H1 (cell line): ENCODE measurements around the gene SMIM41. TPM values are rescaled to one million over a fixed set of nuclear protein-coding genes. Genes with fewer than 3 reads are reported as not detected.

Experiments
- CTCF ChIA-PET: fragments of 300-600 bp; sonication (Branson Sonifier 250); formaldehyde crosslinking; loops from one replicate; lab custom pipeline; 2021; ENCODE audit not compliant: partially characterized antibody; lab: Charles Lee
- POLR2A ChIA-PET: fragments of 300-600 bp; sonication (Branson Sonifier 250); formaldehyde crosslinking; loops from one replicate; lab custom pipeline; 2021; ENCODE audit warnings: inconsistent platforms; ENCODE audit not compliant: partially characterized antibody; lab: Charles Lee
- DNase-seq, 2 experiments: peaks; one replicate each; pipeline versions ENCODE4 v3.0.0 to v3.0.0-alpha.2; 2010 to 2022; ENCODE audit warnings: low spot score in 2 of 2, low read depth in 1 of 2, mixed read lengths in 1 of 2
- FAIRE-seq: peaks from 2 replicates; lab custom pipeline; 2011; peaks lifted over from hg19 to GRCh38; lab: Jason Lieb, UNC
- H2AFZ ChIP-seq: 2 replicates; pipeline ENCODE4 v1.8.1; 2012; ENCODE audit warnings: low read length, inconsistent platforms
- H2AK5ac ChIP-seq: 2 replicates; pipeline ENCODE4 v1.6.1; 2013; ENCODE audit warnings: low read depth, low read length
- H2BK120ac ChIP-seq: replicated peaks from 2 replicates; pipeline ENCODE3; 2013; ENCODE audit warnings: low read depth, low read length, inconsistent platforms
- H2BK12ac ChIP-seq: 2 replicates; pipeline ENCODE4 v1.6.1; 2013; ENCODE audit warnings: low read depth, low read length
- H2BK15ac ChIP-seq: 2 replicates; pipeline ENCODE4 v1.6.1; 2013; ENCODE audit warnings: low read length
- H2BK20ac ChIP-seq: 2 replicates; pipeline ENCODE4 v1.6.1; 2013; ENCODE audit warnings: low read length
- H2BK5ac ChIP-seq: 2 replicates; pipeline ENCODE4 v1.6.1; 2013; ENCODE audit warnings: low read depth, low read length
- H3K14ac ChIP-seq: 2 replicates; pipeline ENCODE4 v1.6.1; 2013; ENCODE audit warnings: inconsistent platforms; ENCODE audit not compliant: insufficient read length
- H3K18ac ChIP-seq: 2 replicates; pipeline ENCODE4 v1.6.1; 2013; ENCODE audit warnings: low read length; ENCODE audit errors: extremely low read depth
- H3K23ac ChIP-seq: 2 replicates; pipeline ENCODE4 v1.6.1; 2013; ENCODE audit warnings: inconsistent platforms; ENCODE audit not compliant: insufficient read length
- H3K23me2 ChIP-seq: 2 replicates; pipeline ENCODE4 v1.6.1; 2013; ENCODE audit warnings: low read depth, low read length
- H3K27ac ChIP-seq: 2 replicates; pipeline ENCODE4 v1.6.1; 2011; ENCODE audit warnings: low read depth, low read length, inconsistent platforms
- H3K27me3 ChIP-seq, 4 experiments: replicated peaks in 1 of 4; 1 replicate in 1 of 4; 2 replicates in 3 of 4; pipeline versions ENCODE4 v1.6.1 to v1.8.1; 2011 to 2013; ENCODE audit warnings: low read length in 3 of 4, mild to moderate bottlenecking in 3 of 4, inconsistent platforms in 2 of 4, mixed read lengths in 2 of 4, moderate library complexity in 1 of 4; ENCODE audit not compliant: control insufficient read depth in 3 of 4, insufficient read depth in 3 of 4; ENCODE audit errors: extremely low read depth in 1 of 4
- H3K36me3 ChIP-seq, 4 experiments: 2 replicates each; pipeline versions ENCODE4 v1.6.1 to v1.8.1; 2011 to 2013; ENCODE audit warnings: mild to moderate bottlenecking in 4 of 4, low read length in 3 of 4, moderate library complexity in 2 of 4, control low read depth in 1 of 4, inconsistent platforms in 1 of 4; ENCODE audit not compliant: insufficient read depth in 4 of 4, control insufficient read depth in 2 of 4
- H3K4ac ChIP-seq: replicated peaks from 2 replicates; pipeline ENCODE3; 2013; ENCODE audit warnings: low read length, low read depth, mixed read lengths, inconsistent platforms; ENCODE audit not compliant: insufficient read length
- H3K4me1 ChIP-seq, 4 experiments: replicated peaks in 1 of 4; 1 replicate in 1 of 4; 2 replicates in 3 of 4; pipeline versions ENCODE4 v1.6.1 to v1.8.1; 2011 to 2013; ENCODE audit warnings: low read length in 3 of 4, inconsistent platforms in 2 of 4, mixed read lengths in 1 of 4; ENCODE audit not compliant: insufficient read depth in 4 of 4, control insufficient read depth in 3 of 4
- H3K4me2 ChIP-seq, 2 experiments: 2 replicates each; pipeline versions ENCODE4 v1.6.1 to v1.8.1; 2011 to 2013; ENCODE audit warnings: low read depth in 2 of 2, low read length in 2 of 2, control low read depth in 1 of 2, inconsistent platforms in 1 of 2, mild to moderate bottlenecking in 1 of 2; ENCODE audit not compliant: insufficient read depth in 1 of 2
- H3K4me3 ChIP-seq, 4 experiments: fragments of 200-600, 300-600 bp in 1 of 4; sonication (generic), shearing (Covaris generic), sonication (Bioruptor Twin) in 1 of 4; 2 replicates each; pipeline versions ENCODE4 v1.5.1 to v1.8.1; 2011 to 2016; ENCODE audit warnings: low read length in 4 of 4, low read depth in 3 of 4, control low read depth in 2 of 4, inconsistent platforms in 2 of 4, mild to moderate bottlenecking in 2 of 4, mixed read lengths in 1 of 4, moderate library complexity in 1 of 4; ENCODE audit not compliant: insufficient read depth in 2 of 4; ENCODE audit errors: extremely low read depth in 1 of 4
- H3K56ac ChIP-seq: replicated peaks from 2 replicates; pipeline ENCODE3; 2013; ENCODE audit warnings: low read depth, mild to moderate bottlenecking, mixed read lengths, low read length, inconsistent platforms; ENCODE audit not compliant: insufficient read length
- H3K79me1 ChIP-seq: 2 replicates; pipeline ENCODE4 v1.6.1; 2013; ENCODE audit warnings: low read depth, low read length, control low read depth
- H3K79me2 ChIP-seq, 2 experiments: 2 replicates each; pipeline versions ENCODE4 v1.6.1 to v1.8.1; 2012 to 2013; ENCODE audit warnings: low read length in 2 of 2, mild to moderate bottlenecking in 2 of 2, inconsistent platforms in 1 of 2; ENCODE audit not compliant: insufficient read depth in 2 of 2, control insufficient read depth in 1 of 2
- H3K9ac ChIP-seq, 4 experiments: replicated peaks in 1 of 4; 1 replicate in 1 of 4; 2 replicates in 3 of 4; pipeline versions ENCODE4 v1.6.1 to v1.8.1; 2011 to 2013; ENCODE audit warnings: low read depth in 3 of 4, low read length in 3 of 4, control low read depth in 2 of 4, mild to moderate bottlenecking in 2 of 4, moderate library complexity in 2 of 4, inconsistent platforms in 1 of 4; ENCODE audit errors: extremely low read depth in 1 of 4
- H3K9me3 ChIP-seq, 2 experiments: 2 replicates each; pipeline versions ENCODE4 v1.6.1 to v1.8.1; 2012 to 2013; ENCODE audit warnings: mild to moderate bottlenecking in 2 of 2, moderate library complexity in 2 of 2, control low read depth in 1 of 2, inconsistent platforms in 1 of 2, low read depth in 1 of 2, low read length in 1 of 2, mixed read lengths in 1 of 2; ENCODE audit not compliant: insufficient read depth in 2 of 2
- H4K20me1 ChIP-seq, 2 experiments: replicated peaks in 1 of 2; 2 replicates each; pipeline versions ENCODE3 to v1.8.1; 2011 to 2013; ENCODE audit warnings: inconsistent platforms in 2 of 2, low read length in 2 of 2, mild to moderate bottlenecking in 1 of 2; ENCODE audit not compliant: insufficient read depth in 2 of 2, control insufficient read depth in 1 of 2
- H4K5ac ChIP-seq: 2 replicates; pipeline ENCODE4 v1.6.1; 2013; ENCODE audit warnings: low read length, low read depth, mixed read lengths, inconsistent platforms; ENCODE audit not compliant: insufficient read length
- H4K8ac ChIP-seq: 2 replicates; pipeline ENCODE4 v1.8.0; 2013; ENCODE audit warnings: mild to moderate bottlenecking, moderate library complexity, low read length, inconsistent platforms; ENCODE audit not compliant: insufficient read depth; ENCODE audit errors: extremely low read depth
- H4K91ac ChIP-seq: replicated peaks from 2 replicates; pipeline ENCODE3; 2013; ENCODE audit warnings: low read length, mixed read lengths, inconsistent platforms; ENCODE audit not compliant: insufficient read length
- ASH2L ChIP-seq: fragments of 200-600, 300-600 bp; sonication (generic); IDR thresholded peaks from one replicate; pipeline ENCODE4 v1.7.1; 2017; ENCODE audit warnings: low read length
- EP300 ChIP-seq, 2 experiments: IDR thresholded peaks; 1 replicate in 1 of 2; 2 replicates in 1 of 2; pipeline ENCODE4 v1.6.1; 2011 to 2012; ENCODE audit warnings: low read depth in 2 of 2, low read length in 2 of 2, mild to moderate bottlenecking in 2 of 2, borderline replicate concordance in 1 of 2, inconsistent platforms in 1 of 2, moderate library complexity in 1 of 2
- EZH2 ChIP-seq: fragments of 200-600 bp; sonication (generic); IDR thresholded peaks from 2 replicates; pipeline ENCODE4 v1.7.1; 2012; ENCODE audit warnings: low read depth, mild to moderate bottlenecking, moderate library complexity, low read length, inconsistent platforms; ENCODE audit not compliant: severe bottlenecking
- JUND ChIP-seq: IDR thresholded peaks from 2 replicates; pipeline ENCODE4 v1.6.1; 2011; ENCODE audit warnings: mild to moderate bottlenecking, improper control_type of control experiment, low read length
- KDM4A ChIP-seq: IDR thresholded peaks from one replicate; pipeline ENCODE4 v1.7.1; 2012; ENCODE audit warnings: low read depth, mild to moderate bottlenecking, moderate library complexity, low read length, inconsistent platforms; ENCODE audit not compliant: severe bottlenecking
- POU5F1 ChIP-seq: IDR thresholded peaks from 2 replicates; pipeline ENCODE4 v1.6.1; 2011; ENCODE audit warnings: low read depth, mild to moderate bottlenecking, low read length, moderate library complexity
- SIX5 ChIP-seq: IDR thresholded peaks from 2 replicates; pipeline ENCODE4 v1.6.1; 2011; ENCODE audit warnings: mild to moderate bottlenecking, low read depth, low read length
- SP1 ChIP-seq: IDR thresholded peaks from 2 replicates; pipeline ENCODE4 v1.6.1; 2011; ENCODE audit warnings: low read depth, low read length
- SP4 ChIP-seq: IDR thresholded peaks from 2 replicates; pipeline ENCODE4 v1.6.1; 2012; ENCODE audit warnings: low read length, inconsistent platforms
- SRF ChIP-seq: IDR thresholded peaks from 2 replicates; pipeline ENCODE4 v1.6.1; 2011; ENCODE audit warnings: mild to moderate bottlenecking, low read depth, low read length, moderate library complexity
- TAF7 ChIP-seq: optimal IDR thresholded peaks from 2 replicates; pipeline ENCODE3; 2011; ENCODE audit warnings: low read depth, mild to moderate bottlenecking, inconsistent platforms, low read length, moderate library complexity, borderline replicate concordance
- YY1 ChIP-seq: IDR thresholded peaks from 2 replicates; pipeline ENCODE4 v1.6.1; 2011; ENCODE audit warnings: low read depth, mild to moderate bottlenecking, low read length
- WGBS, 2 experiments: shearing (Covaris generic) in 1 of 2; methylation state at CpG; one replicate each; pipeline versions ENCODE4 v1.1.6 to v1.1.7; 2013 to 2015; ENCODE audit warnings: low lambda C conversion rate in 2 of 2, mixed read lengths in 2 of 2, inconsistent platforms in 1 of 2, low coverage in 1 of 2, missing lambda C conversion rate in 1 of 2; ENCODE audit not compliant: insufficient replicate concordance in 2 of 2, insufficient coverage in 1 of 2, insufficient read length in 1 of 2; ENCODE audit errors: extremely low coverage in 1 of 2, missing lambda C conversion rate in 1 of 2; 5-methylcytosine and 5-hydroxymethylcytosine counted together
- polyA plus RNA-seq, 7 experiments: library from polyadenylated mRNA; depleted of rRNA in 3 of 7; stranded (reverse) in 5 of 7; unstranded in 2 of 7; fragments of >200 nt in 5 of 7; fragments of 200-250 nt in 2 of 7; gene quantifications; 1 replicate in 5 of 7; 2 replicates in 1 of 7; 4 replicates in 1 of 7; pipeline versions ENCODE4 v1.2.1 to v1.2.3, GENCODE V29; 2011 to 2013; ENCODE audit warnings: missing spikeins in 2 of 7, mixed read lengths in 2 of 7
- total RNA-seq: library from RNA; stranded (reverse); fragmentation: NEBNext Ultra II Directional; extraction: Animal tissue kit (Norgen Biotek cat#: 25700); gene quantifications from 2 replicates; pipeline ENCODE4 v1.2.1, GENCODE V29; 2021

The SMIM41 gene
- total and polyA plus RNA-seq, 2 of the 8 experiments (the other 6 are each of a cell fraction or from before 2014, with no cell fraction given), result 0.28 to 0.98 TPM

- POLR2A ChIA-PET, result interaction anchor here (0.8 to 1.7 kb wide), 6 partner anchors 8 to 19 kb away, joined by 3 to 8 read pairs (median 4); no protein-coding TSS in a partner anchor
- no peak overlapping the region for H3K9ac ChIP-seq
- no peak for FAIRE-seq
Observed at GRCh38 chr12:52056801-52057637, 22.5 kb upstream of the SMIM41 start.

More at GRCh38 chr12:52056801-52057637, 22.5 kb upstream of the SMIM41 start:
- Histone ChIP-seq H2BK120ac (no peak overlapping the region), H2BK12ac (no peak overlapping the region), H3K4me3 (no peak overlapping the region), H3K4me2 (no peak overlapping the region), H3K36me3 (peaks cover 0 to 9% (median 5%) of the 10 kb centered on the region in 4 experiments; a peak in 4 of 8 replicates), H4K20me1 (peaks cover 2 to 14% of the 10 kb centered on the region in 2 experiments), H2BK5ac (no peak overlapping the region), H3K4me1 (peaks cover 0 to 4% (median under 1%) of the 10 kb centered on the region in 4 experiments; a peak in 3 of 7 replicates)
- CTCF ChIA-PET, result interaction anchor here (0.9 to 34.1 kb wide), 6 partner anchors 9 to 35 kb away, joined by 3 to 1022 read pairs (median 4); partner anchors contain the start of gene ATG101
- DNase-seq, result no peak
- WGBS, 2 experiments, result 91% methylated on average over 23 of the region's 23 CpGs; no CpG with 5 or more reads in 1 of the 2 experiments
- TF ChIP-seq SP1, result no peak
- TF ChIP-seq KDM4A, result no peak
- TF ChIP-seq JUND, result no peak
- TF ChIP-seq SRF, result no peak
- TF ChIP-seq SP4, result no peak
- TF ChIP-seq YY1, result no peak
- TF ChIP-seq EP300 (IDR thresholded peaks at IDR 0.05; ENCODE audit: borderline replicate concordance in 1 of 2, low read depth in 2 of 2, low read length in 2 of 2), result no peak
- TF ChIP-seq ASH2L, result no peak
- TF ChIP-seq POU5F1, result no peak
- no peak for TF ChIP-seq SIX5
- TF ChIP-seq TAF7, result no peak
- no peak for TF ChIP-seq EZH2
- TF ChIP-seq, all 59 proteins: peak for 0
- Histone ChIP-seq H3K18ac (no peak overlapping the region), H3K27ac (no peak overlapping the region), H3K27me3 (peaks cover 0 to 11% (median 6%) of the 10 kb centered on the region in 4 experiments; a peak in 4 of 7 replicates), H2AFZ (no peak overlapping the region), H3K23ac (no peak overlapping the region), H3K79me2 (no peaks in the 10 kb centered on the region), H2BK20ac (no peak overlapping the region), H3K14ac (no peak overlapping the region), H4K91ac (no peak overlapping the region), H3K4ac (no peak overlapping the region), H3K79me1 (no peaks in the 10 kb centered on the region; the same call in 1 of the 2 replicates), H3K23me2 (no peaks in the 10 kb centered on the region), H2BK15ac (no peak overlapping the region), H4K8ac (no peak overlapping the region), H3K9me3 (no peaks in the 10 kb centered on the region), H2AK5ac (no peak overlapping the region), H3K56ac (no peak overlapping the region), H4K5ac (no peak overlapping the region)
